HepG2 (cell line): ENCODE data around the gene NAALADL1. TPM values are rescaled to one million over a fixed set of nuclear protein-coding genes. Genes with fewer than 3 reads are reported as not detected.

ENCODE experiments used
- AGO1 ChIP-seq: fragments of 200-400 bp; formaldehyde crosslinking; IDR thresholded peaks from 2 replicates; pipeline ENCODE4 v1.6.1; 2017; ENCODE audit warnings: mild to moderate bottlenecking, low read depth, low read length, moderate library complexity; ENCODE audit not compliant: poor library complexity, severe bottlenecking
- FOXA3 ChIP-seq: IDR thresholded peaks from 2 replicates; pipeline ENCODE4 v1.6.1; 2016; ENCODE audit warnings: missing genetic modification reagents, missing compliant biosample characterization
- HIVEP1 ChIP-seq: sonication (generic); formaldehyde crosslinking; IDR thresholded peaks from 2 replicates; pipeline ENCODE4 v1.4.0; 2020; ENCODE audit warnings: mild to moderate bottlenecking, missing genetic modification reagents
- JUN ChIP-seq: sonication (generic); formaldehyde crosslinking; IDR thresholded peaks from 2 replicates; pipeline ENCODE4 v1.4.0; 2020; ENCODE audit warnings: mild to moderate bottlenecking, missing genetic modification reagents
- MED13 ChIP-seq: sonication (generic); formaldehyde crosslinking; IDR thresholded peaks from 2 replicates; pipeline ENCODE4 v1.5.0; 2020; ENCODE audit warnings: missing genetic modification reagents
- NFIC ChIP-seq: IDR thresholded peaks from 2 replicates; pipeline ENCODE4 v1.6.1; 2012; ENCODE audit warnings: mild to moderate bottlenecking, low read length, inconsistent platforms
- RBFOX2 ChIP-seq: fragments of 200-400 bp; formaldehyde crosslinking; IDR thresholded peaks from 2 replicates; pipeline ENCODE4 v1.6.1; 2017; ENCODE audit warnings: low read depth, mild to moderate bottlenecking, low read length
- REPIN1 ChIP-seq: sonication (generic); formaldehyde crosslinking; IDR thresholded peaks from 2 replicates; pipeline ENCODE4 v1.8.0; 2022; ENCODE audit warnings: missing genetic modification reagents, low read depth, mild to moderate bottlenecking, borderline replicate concordance
- ZNF382 ChIP-seq: sonication (generic); formaldehyde crosslinking; IDR thresholded peaks from 2 replicates; pipeline ENCODE4 v1.5.0; 2020; ENCODE audit warnings: missing genetic modification reagents, mild to moderate bottlenecking, borderline replicate concordance
- ZNF839 ChIP-seq: sonication (generic); formaldehyde crosslinking; IDR thresholded peaks from 2 replicates; pipeline ENCODE4 v1.4.0; 2020; ENCODE audit warnings: missing genetic modification reagents, mild to moderate bottlenecking, borderline replicate concordance
- ZNF883 ChIP-seq: sonication (generic); formaldehyde crosslinking; IDR thresholded peaks from 2 replicates; pipeline ENCODE4 v1.5.1; 2020; ENCODE audit warnings: mild to moderate bottlenecking, missing genetic modification reagents; ENCODE audit errors: not compliant biosample characterization
- polyA plus RNA-seq, 8 experiments: library from polyadenylated mRNA; depleted of rRNA in 3 of 8; stranded (reverse) in 7 of 8; unstranded in 1 of 8; fragments of >200 nt; fragmentation: Illumina TruSeq in 4 of 8; extraction: Trizol in 4 of 8; gene quantifications; 2 replicates each; pipeline versions ENCODE4 v1.2.1 to v1.2.3, GENCODE V29; 2011 to 2016; ENCODE audit warnings: low read depth in 4 of 8, missing spikeins in 1 of 8, mixed read lengths in 1 of 8; ENCODE audit not compliant: insufficient read depth in 1 of 8
- total RNA-seq, 5 experiments: library from RNA; depleted of rRNA; stranded (reverse); fragments of >200 nt; fragmentation: Illumina TruSeq; extraction: Trizol; gene quantifications; 2 replicates each; pipeline ENCODE4 v1.2.3, GENCODE V29; 2016; ENCODE audit warnings: low read depth in 1 of 5
- TF ChIP-seq, protein P1 (sequence below): sonication (generic); formaldehyde crosslinking; IDR thresholded peaks from 2 replicates; pipeline ENCODE4 v1.8.1; 2023; ENCODE audit warnings: mild to moderate bottlenecking, missing genetic modification reagents, borderline replicate concordance
- TF ChIP-seq, protein P2 (sequence below): IDR thresholded peaks from 2 replicates; pipeline ENCODE4 v1.6.1; 2016; ENCODE audit warnings: missing compliant biosample characterization, missing genetic modification reagents, borderline replicate concordance
- TF ChIP-seq, protein P3 (sequence below): sonication (generic); formaldehyde crosslinking; IDR thresholded peaks from 2 replicates; pipeline ENCODE4 v1.8.0; 2022; ENCODE audit warnings: missing genetic modification reagents, mild to moderate bottlenecking, borderline replicate concordance
- TF ChIP-seq, protein P4 (sequence below): sonication (generic); formaldehyde crosslinking; IDR thresholded peaks from 2 replicates; pipeline ENCODE4 v1.4.0; 2020; ENCODE audit warnings: missing genetic modification reagents
- TF ChIP-seq, protein P5 (sequence below): sonication (generic); formaldehyde crosslinking; IDR thresholded peaks from 2 replicates; pipeline ENCODE4 v1.4.0; 2020; ENCODE audit warnings: mild to moderate bottlenecking, low read depth, missing genetic modification reagents
- TF ChIP-seq, protein P6 (sequence below): sonication (generic); formaldehyde crosslinking; IDR thresholded peaks from 2 replicates; pipeline ENCODE4 v1.5.1; 2020; ENCODE audit warnings: mild to moderate bottlenecking, moderate library complexity, missing genetic modification reagents
- TF ChIP-seq, protein P7 (sequence below): sonication (generic); formaldehyde crosslinking; IDR thresholded peaks from 2 replicates; pipeline ENCODE4 v1.5.0; 2020; ENCODE audit warnings: missing genetic modification reagents

The NAALADL1 gene
- total and polyA plus RNA-seq, 2 of the 13 experiments (the other 11 are each of a cell fraction or from before 2014, with no cell fraction given): 9.3 to 33.9 TPM

DNA sequence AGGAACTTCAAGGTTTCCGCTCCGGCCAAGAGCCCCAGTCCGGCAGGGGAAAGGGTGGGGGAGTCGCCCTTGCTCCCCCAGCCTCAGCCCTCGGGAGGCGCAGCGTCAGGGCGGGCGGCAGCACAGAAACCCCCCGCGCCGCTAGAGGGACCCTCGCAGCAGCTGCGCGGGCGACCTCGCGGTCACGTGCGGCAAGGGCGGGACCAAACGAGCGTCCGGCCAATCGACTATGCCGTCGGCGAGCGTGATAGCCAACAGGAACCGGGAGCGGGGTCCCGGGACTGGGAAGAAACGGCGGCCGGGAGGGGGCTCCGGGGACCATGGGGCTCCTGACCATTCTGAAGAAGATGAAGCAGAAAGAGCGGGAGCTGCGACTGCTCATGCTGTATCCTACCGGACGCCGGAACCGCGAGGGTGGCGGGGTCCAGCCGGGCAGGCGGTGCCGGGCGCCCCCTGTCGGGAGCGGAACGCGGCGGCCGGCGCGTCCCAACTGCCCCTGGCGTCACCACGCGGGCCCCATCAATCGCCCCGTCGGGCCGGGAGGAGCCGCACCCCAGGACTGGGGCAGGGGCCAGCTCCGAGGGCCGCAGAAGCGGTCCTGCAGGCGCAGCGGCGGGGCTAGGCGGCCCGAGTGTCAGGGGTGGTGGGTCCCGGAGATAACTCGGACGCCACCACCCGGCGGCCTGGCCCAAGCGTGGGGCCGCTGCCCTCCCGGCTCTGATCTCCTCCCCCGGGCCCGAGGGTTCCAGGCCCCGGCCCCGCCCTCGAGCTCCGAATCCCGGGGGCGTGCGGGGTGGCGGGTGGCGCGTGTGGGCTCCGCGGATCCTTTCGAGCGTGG is 44.2 kb downstream of the NAALADL1 start, which contains the start of gene ARL2 (continued):
- TF ChIP-seq ZNF382 (no peak), AGO1 (no peak), HIVEP1 (CRISPR knock-in tag) (peak; percentile 67), MED13 (CRISPR knock-in tag) (no peak), NFIC (no peak), ZNF883 (CRISPR knock-in tag) (no peak), ZNF839 (no peak), RBFOX2 (peak; percentile 88), FOXA3 (CRISPR knock-in tag) (no peak; the same call in 1 of the 2 replicates), JUN (peak; percentile 80; the same call in 1 of the 2 replicates), REPIN1 (peak; percentile 45)
- TF ChIP-seq, protein P1, sequence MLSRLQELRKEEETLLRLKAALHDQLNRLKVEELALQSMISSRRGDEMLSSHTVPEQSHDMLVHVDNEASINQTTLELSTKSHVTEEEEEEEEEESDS (CRISPR knock-in tag): no peak
- TF ChIP-seq, protein P2, sequence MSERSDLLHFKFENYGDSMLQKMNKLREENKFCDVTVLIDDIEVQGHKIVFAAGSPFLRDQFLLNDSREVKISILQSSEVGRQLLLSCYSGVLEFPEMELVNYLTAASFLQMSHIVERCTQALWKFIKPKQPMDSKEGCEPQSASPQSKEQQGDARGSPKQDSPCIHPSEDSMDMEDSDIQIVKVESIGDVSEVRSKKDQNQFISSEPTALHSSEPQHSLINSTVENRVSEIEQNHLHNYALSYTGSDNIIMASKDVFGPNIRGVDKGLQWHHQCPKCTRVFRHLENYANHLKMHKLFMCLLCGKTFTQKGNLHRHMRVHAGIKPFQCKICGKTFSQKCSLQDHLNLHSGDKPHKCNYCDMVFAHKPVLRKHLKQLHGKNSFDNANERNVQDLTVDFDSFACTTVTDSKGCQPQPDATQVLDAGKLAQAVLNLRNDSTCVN (CRISPR knock-in tag): no peak
- TF ChIP-seq, protein P3, sequence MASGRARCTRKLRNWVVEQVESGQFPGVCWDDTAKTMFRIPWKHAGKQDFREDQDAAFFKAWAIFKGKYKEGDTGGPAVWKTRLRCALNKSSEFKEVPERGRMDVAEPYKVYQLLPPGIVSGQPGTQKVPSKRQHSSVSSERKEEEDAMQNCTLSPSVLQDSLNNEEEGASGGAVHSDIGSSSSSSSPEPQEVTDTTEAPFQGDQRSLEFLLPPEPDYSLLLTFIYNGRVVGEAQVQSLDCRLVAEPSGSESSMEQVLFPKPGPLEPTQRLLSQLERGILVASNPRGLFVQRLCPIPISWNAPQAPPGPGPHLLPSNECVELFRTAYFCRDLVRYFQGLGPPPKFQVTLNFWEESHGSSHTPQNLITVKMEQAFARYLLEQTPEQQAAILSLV (CRISPR knock-in tag): peak; percentile 80; the same call in 1 of the 2 replicates
- TF ChIP-seq, protein P4, sequence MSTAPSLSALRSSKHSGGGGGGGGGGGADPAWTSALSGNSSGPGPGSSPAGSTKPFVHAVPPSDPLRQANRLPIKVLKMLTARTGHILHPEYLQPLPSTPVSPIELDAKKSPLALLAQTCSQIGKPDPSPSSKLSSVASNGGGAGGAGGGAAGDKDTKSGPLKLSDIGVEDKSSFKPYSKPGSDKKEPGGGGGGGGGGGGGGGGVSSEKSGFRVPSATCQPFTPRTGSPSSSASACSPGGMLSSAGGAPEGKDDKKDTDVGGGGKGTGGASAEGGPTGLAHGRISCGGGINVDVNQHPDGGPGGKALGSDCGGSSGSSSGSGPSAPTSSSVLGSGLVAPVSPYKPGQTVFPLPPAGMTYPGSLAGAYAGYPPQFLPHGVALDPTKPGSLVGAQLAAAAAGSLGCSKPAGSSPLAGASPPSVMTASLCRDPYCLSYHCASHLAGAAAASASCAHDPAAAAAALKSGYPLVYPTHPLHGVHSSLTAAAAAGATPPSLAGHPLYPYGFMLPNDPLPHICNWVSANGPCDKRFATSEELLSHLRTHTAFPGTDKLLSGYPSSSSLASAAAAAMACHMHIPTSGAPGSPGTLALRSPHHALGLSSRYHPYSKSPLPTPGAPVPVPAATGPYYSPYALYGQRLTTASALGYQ (CRISPR knock-in tag): peak; percentile 59; the same call in 1 of the 2 replicates
- TF ChIP-seq, protein P5, sequence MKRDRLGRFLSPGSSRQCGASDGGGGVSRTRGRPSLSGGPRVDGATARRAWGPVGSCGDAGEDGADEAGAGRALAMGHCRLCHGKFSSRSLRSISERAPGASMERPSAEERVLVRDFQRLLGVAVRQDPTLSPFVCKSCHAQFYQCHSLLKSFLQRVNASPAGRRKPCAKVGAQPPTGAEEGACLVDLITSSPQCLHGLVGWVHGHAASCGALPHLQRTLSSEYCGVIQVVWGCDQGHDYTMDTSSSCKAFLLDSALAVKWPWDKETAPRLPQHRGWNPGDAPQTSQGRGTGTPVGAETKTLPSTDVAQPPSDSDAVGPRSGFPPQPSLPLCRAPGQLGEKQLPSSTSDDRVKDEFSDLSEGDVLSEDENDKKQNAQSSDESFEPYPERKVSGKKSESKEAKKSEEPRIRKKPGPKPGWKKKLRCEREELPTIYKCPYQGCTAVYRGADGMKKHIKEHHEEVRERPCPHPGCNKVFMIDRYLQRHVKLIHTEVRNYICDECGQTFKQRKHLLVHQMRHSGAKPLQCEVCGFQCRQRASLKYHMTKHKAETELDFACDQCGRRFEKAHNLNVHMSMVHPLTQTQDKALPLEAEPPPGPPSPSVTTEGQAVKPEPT (CRISPR knock-in tag): peak; percentile 92
- TF ChIP-seq, protein P6, sequence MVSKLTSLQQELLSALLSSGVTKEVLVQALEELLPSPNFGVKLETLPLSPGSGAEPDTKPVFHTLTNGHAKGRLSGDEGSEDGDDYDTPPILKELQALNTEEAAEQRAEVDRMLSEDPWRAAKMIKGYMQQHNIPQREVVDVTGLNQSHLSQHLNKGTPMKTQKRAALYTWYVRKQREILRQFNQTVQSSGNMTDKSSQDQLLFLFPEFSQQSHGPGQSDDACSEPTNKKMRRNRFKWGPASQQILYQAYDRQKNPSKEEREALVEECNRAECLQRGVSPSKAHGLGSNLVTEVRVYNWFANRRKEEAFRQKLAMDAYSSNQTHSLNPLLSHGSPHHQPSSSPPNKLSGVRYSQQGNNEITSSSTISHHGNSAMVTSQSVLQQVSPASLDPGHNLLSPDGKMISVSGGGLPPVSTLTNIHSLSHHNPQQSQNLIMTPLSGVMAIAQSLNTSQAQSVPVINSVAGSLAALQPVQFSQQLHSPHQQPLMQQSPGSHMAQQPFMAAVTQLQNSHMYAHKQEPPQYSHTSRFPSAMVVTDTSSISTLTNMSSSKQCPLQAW (CRISPR knock-in tag): peak; percentile 16; the same call in 1 of the 2 replicates
- TF ChIP-seq, protein P7, sequence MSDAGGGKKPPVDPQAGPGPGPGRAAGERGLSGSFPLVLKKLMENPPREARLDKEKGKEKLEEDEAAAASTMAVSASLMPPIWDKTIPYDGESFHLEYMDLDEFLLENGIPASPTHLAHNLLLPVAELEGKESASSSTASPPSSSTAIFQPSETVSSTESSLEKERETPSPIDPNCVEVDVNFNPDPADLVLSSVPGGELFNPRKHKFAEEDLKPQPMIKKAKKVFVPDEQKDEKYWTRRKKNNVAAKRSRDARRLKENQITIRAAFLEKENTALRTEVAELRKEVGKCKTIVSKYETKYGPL (CRISPR knock-in tag): no peak
